ENCODE measurements around the gene GRAMD1A. TPM values are rescaled to one million over a fixed set of nuclear protein-coding genes. Genes with fewer than 3 reads are reported as not detected.

GRAMD1A gene
- polyA plus RNA-seq (2013, experiment 1 of 2): 54.4 TPM
- polyA plus RNA-seq (2013, experiment 2 of 2): 53.5 TPM

GRCh38 chr19:34999498-35000337, at the start of gene GRAMD1A:
GRAMD1A (plus strand) TSS chr19:35000323; CDS start chr19:35000479, 156 bp downstream.
- Histone ChIP-seq H3K4me1 (ENCODE audit: control insufficient read depth, insufficient read depth, low read depth, low read length) (peaks cover 26% of the 10 kb centered on the region), H3K36me3 (ENCODE audit: control insufficient read depth in 1 of 2, insufficient read depth in 2 of 2, low read depth in 1 of 2, low read length in 2 of 2) (peaks cover 6 to 14% of the 10 kb centered on the region in 2 experiments), H2AK5ac (ENCODE audit: low read length, severe bottlenecking) (peak within 1 kb of the TSS; percentile 7), H3K27me3 (ENCODE audit: control insufficient read depth in 1 of 2, insufficient read depth in 1 of 2, low read length in 2 of 2) (no peaks in the 10 kb centered on the region), H2AFZ (ENCODE audit: low read depth, low read length) (peak within 1 kb of the TSS; percentile 72), H2BK5ac (ENCODE audit: low read depth, low read length, poor library complexity, severe bottlenecking) (peak within 1 kb of the TSS; percentile 86), H3K4me3 (ENCODE audit: insufficient read depth in 1 of 2, low read depth in 1 of 2, low read length in 2 of 2) (peak within 1 kb of the TSS; percentile 81 to 89), H4K91ac (ENCODE audit: low read length) (peak within 1 kb of the TSS; percentile 91), H3K27ac (ENCODE audit: low read length, poor library complexity, severe bottlenecking) (peak within 1 kb of the TSS; percentile 96), H3K9me3 (ENCODE audit: control insufficient read depth, low read length) (no peaks in the 10 kb centered on the region), H3K4me2 (ENCODE audit: low read length, poor library complexity, severe bottlenecking) (peak within 1 kb of the TSS; percentile 93), H3K79me1 (replicated peaks; ENCODE audit: low read length, poor library complexity, severe bottlenecking) (peaks cover 2% of the 10 kb centered on the region), H2BK12ac (ENCODE audit: low read length in 2 of 2) (peak within 1 kb of the TSS in 1 of 2 experiments; percentile 25), H3K4ac (ENCODE audit: low read depth in 1 of 2, low read length in 2 of 2) (peak within 1 kb of the TSS; percentile 89 to 90), H3K23ac (ENCODE audit: low read length in 2 of 2) (peak within 1 kb of the TSS in 1 of 2 experiments; percentile 68), H2BK120ac (ENCODE audit: low read depth, low read length) (peak within 1 kb of the TSS; percentile 90), H2BK15ac (ENCODE audit: low read depth, poor library complexity, severe bottlenecking) (peak within 1 kb of the TSS; percentile 100), H3K18ac (ENCODE audit: low read depth in 1 of 2, low read length in 2 of 2) (peak within 1 kb of the TSS; percentile 95 to 97), H3K9ac (ENCODE audit: low read length) (peak within 1 kb of the TSS; percentile 98), H3K14ac (ENCODE audit: low read length in 2 of 2) (peak within 1 kb of the TSS; percentile 96 to 98), H4K8ac (ENCODE audit: low read length) (peak within 1 kb of the TSS; percentile 74)
- under 1% methylated on average over 23 of the region's 45 CpGs for WGBS
- peak; percentile 90 for DNase-seq

GRCh38 chr19:34953092-34953491, 47.0 kb upstream of the GRAMD1A start:
- DNase-seq: no peak
- H3K27me3 ChIP-seq (ENCODE audit: control insufficient read depth in 1 of 2, insufficient read depth in 1 of 2, low read length in 2 of 2): no peaks in the 10 kb centered on the region
- H2BK12ac ChIP-seq (ENCODE audit: low read length in 2 of 2): no peak overlapping the region
- H4K8ac ChIP-seq (ENCODE audit: low read length): no peak overlapping the region
- no peak overlapping the region for H3K4me2 ChIP-seq (ENCODE audit: low read length, poor library complexity, severe bottlenecking)
- H2BK15ac ChIP-seq (ENCODE audit: low read depth, poor library complexity, severe bottlenecking): no peak overlapping the region
- no peak overlapping the region for H2AFZ ChIP-seq (ENCODE audit: low read depth, low read length)
- H3K14ac ChIP-seq (ENCODE audit: low read length in 2 of 2): no peak overlapping the region
- no peaks in the 10 kb centered on the region for H3K4me1 ChIP-seq (ENCODE audit: control insufficient read depth, insufficient read depth, low read depth, low read length)
- no peak overlapping the region for H3K27ac ChIP-seq (ENCODE audit: low read length, poor library complexity, severe bottlenecking)
- H3K4me3 ChIP-seq (ENCODE audit: insufficient read depth in 1 of 2, low read depth in 1 of 2, low read length in 2 of 2): no peak overlapping the region
- no peak overlapping the region for H4K91ac ChIP-seq (ENCODE audit: low read length)
- H2BK120ac ChIP-seq (ENCODE audit: low read depth, low read length): no peak overlapping the region
- H3K79me1 ChIP-seq (replicated peaks; ENCODE audit: low read length, poor library complexity, severe bottlenecking): peaks cover 15% of the 10 kb centered on the region
- no peak overlapping the region for H3K9ac ChIP-seq (ENCODE audit: low read length)
- H3K36me3 ChIP-seq (ENCODE audit: control insufficient read depth in 1 of 2, insufficient read depth in 2 of 2, low read depth in 1 of 2, low read length in 2 of 2): peaks cover 18 to 27% of the 10 kb centered on the region in 2 experiments
- H3K23ac ChIP-seq (ENCODE audit: low read length in 2 of 2): no peak overlapping the region
- no peak overlapping the region for H2AK5ac ChIP-seq (ENCODE audit: low read length, severe bottlenecking)
- H3K4ac ChIP-seq (ENCODE audit: low read depth in 1 of 2, low read length in 2 of 2): no peak overlapping the region
- H3K9me3 ChIP-seq (ENCODE audit: control insufficient read depth, low read length): peaks cover 83% of the 10 kb centered on the region
- no peak overlapping the region for H2BK5ac ChIP-seq (ENCODE audit: low read depth, low read length, poor library complexity, severe bottlenecking)
- H3K18ac ChIP-seq (ENCODE audit: low read depth in 1 of 2, low read length in 2 of 2): no peak overlapping the region

GRCh38 chr19:34957830-34958751, 42.0 kb upstream of the GRAMD1A start:
- peaks cover 70% of the 10 kb centered on the region for H3K9me3 ChIP-seq (ENCODE audit: control insufficient read depth, low read length)
- peaks cover 47 to 48% of the 10 kb centered on the region in 2 experiments for H3K36me3 ChIP-seq (ENCODE audit: control insufficient read depth in 1 of 2, insufficient read depth in 2 of 2, low read depth in 1 of 2, low read length in 2 of 2)
- H3K79me1 ChIP-seq (replicated peaks; ENCODE audit: low read length, poor library complexity, severe bottlenecking): peaks cover 27% of the 10 kb centered on the region
- H4K8ac ChIP-seq (ENCODE audit: low read length): no peak overlapping the region
- no peak overlapping the region for H2BK15ac ChIP-seq (ENCODE audit: low read depth, poor library complexity, severe bottlenecking)
- no peak overlapping the region for H2AK5ac ChIP-seq (ENCODE audit: low read length, severe bottlenecking)
- no peak overlapping the region for H3K27ac ChIP-seq (ENCODE audit: low read length, poor library complexity, severe bottlenecking)
- no peak overlapping the region for H2BK12ac ChIP-seq (ENCODE audit: low read length in 2 of 2)
- H2BK120ac ChIP-seq (ENCODE audit: low read depth, low read length): no peak overlapping the region
- H2AFZ ChIP-seq (ENCODE audit: low read depth, low read length): no peak overlapping the region
- DNase-seq: no peak
- WGBS: 99% methylated on average over 18 of the region's 22 CpGs
- no peak overlapping the region for H3K9ac ChIP-seq (ENCODE audit: low read length)
- no peak overlapping the region for H3K23ac ChIP-seq (ENCODE audit: low read length in 2 of 2)
- H3K27me3 ChIP-seq (ENCODE audit: control insufficient read depth in 1 of 2, insufficient read depth in 1 of 2, low read length in 2 of 2): no peaks in the 10 kb centered on the region
- no peak overlapping the region for H2BK5ac ChIP-seq (ENCODE audit: low read depth, low read length, poor library complexity, severe bottlenecking)
- H4K91ac ChIP-seq (ENCODE audit: low read length): no peak overlapping the region
- no peak overlapping the region for H3K4ac ChIP-seq (ENCODE audit: low read depth in 1 of 2, low read length in 2 of 2)
- H3K4me1 ChIP-seq (ENCODE audit: control insufficient read depth, insufficient read depth, low read depth, low read length): peaks cover 17% of the 10 kb centered on the region
- H3K4me2 ChIP-seq (ENCODE audit: low read length, poor library complexity, severe bottlenecking): no peak overlapping the region
- H3K4me3 ChIP-seq (ENCODE audit: insufficient read depth in 1 of 2, low read depth in 1 of 2, low read length in 2 of 2): peak overlapping the region in 1 of 2 experiments; percentile 48
- no peak overlapping the region for H3K14ac ChIP-seq (ENCODE audit: low read length in 2 of 2)
- H3K18ac ChIP-seq (ENCODE audit: low read depth in 1 of 2, low read length in 2 of 2): no peak overlapping the region

Data from mesenchymal stem cell (in vitro differentiated cells and primary cell).